ENCODE measurements around the gene AGPAT3.
"Not testable (repeated sequence)": the region's sequence is repeated elsewhere in the genome, so short reads cannot be mapped to it uniquely, and the experiment has no call there.

The AGPAT3 gene

GRCh38 chr21:43835050-43835449 lies 30.0 kb upstream of the AGPAT3 start:
- no peak for DNase-seq

GRCh38 chr21:43835861-43836260 lies 29.2 kb upstream of the AGPAT3 start:
- DNase-seq, result no peak

GRCh38 chr21:43836616-43837015 lies 28.4 kb upstream of the AGPAT3 start:
- no peak for DNase-seq

- DNase-seq, result no peak
Observed at GRCh38 chr21:43840259-43840658, 24.8 kb upstream of the AGPAT3 start.

- peak; percentile 87 for DNase-seq
Observed at GRCh38 chr21:43842742-43843141, 22.3 kb upstream of the AGPAT3 start.

- not testable (repeated sequence) for DNase-seq
Observed at GRCh38 chr21:43844906-43845305, 20.1 kb upstream of the AGPAT3 start.

- DNase-seq, result no peak
Observed at GRCh38 chr21:43845386-43845785, 19.6 kb upstream of the AGPAT3 start.

- DNase-seq, result no peak
Observed at GRCh38 chr21:43846430-43846829, 18.6 kb upstream of the AGPAT3 start.

GRCh38 chr21:43847301-43847700 lies 17.7 kb upstream of the AGPAT3 start:
- DNase-seq, result no peak

GRCh38 chr21:43848771-43849170 lies 16.3 kb upstream of the AGPAT3 start:
- DNase-seq, result no peak

- DNase-seq, result no peak
Observed at GRCh38 chr21:43849532-43850299, 15.3 kb upstream of the AGPAT3 start.

- DNase-seq, result peak; percentile 75
Observed at GRCh38 chr21:43850728-43851295, 14.2 kb upstream of the AGPAT3 start.

GRCh38 chr21:43851593-43851992 lies 13.4 kb upstream of the AGPAT3 start:
- DNase-seq, result no peak

GRCh38 chr21:43853851-43854772 lies 10.9 kb upstream of the AGPAT3 start:
- DNase-seq, result no peak

GRCh38 chr21:43854773-43855633 lies 10.0 kb upstream of the AGPAT3 start:
- DNase-seq, result peak; percentile 97

- no peak for DNase-seq
Observed at GRCh38 chr21:43855955-43856354, 9.1 kb upstream of the AGPAT3 start.

GRCh38 chr21:43858806-43859648 lies 6.0 kb upstream of the AGPAT3 start:
- no peak for DNase-seq

GRCh38 chr21:43859747-43860214 lies 5.2 kb upstream of the AGPAT3 start:
- no peak for DNase-seq

- DNase-seq, result no peak
Observed at GRCh38 chr21:43861706-43862105, 3.3 kb upstream of the AGPAT3 start.

GRCh38 chr21:43864313-43864961 lies 586 bp upstream of the AGPAT3 start:
- DNase-seq, result peak; percentile 56
